Stimulated activated CD8-positive, alpha-beta memory T cell treated with anti-CD3 and anti-CD28 coated beads, Interleukin-15, amount 100 ng/mL, for 48 hours (primary cell): ENCODE results near the gene UBLCP1.

Experiments
- DNase-seq, 2 donors: peaks; one replicate each; pipeline ENCODE4 v3.0.0-alpha.2; 2020; ENCODE audit warnings: low read depth in 2 of 2

Gene UBLCP1

DNA sequence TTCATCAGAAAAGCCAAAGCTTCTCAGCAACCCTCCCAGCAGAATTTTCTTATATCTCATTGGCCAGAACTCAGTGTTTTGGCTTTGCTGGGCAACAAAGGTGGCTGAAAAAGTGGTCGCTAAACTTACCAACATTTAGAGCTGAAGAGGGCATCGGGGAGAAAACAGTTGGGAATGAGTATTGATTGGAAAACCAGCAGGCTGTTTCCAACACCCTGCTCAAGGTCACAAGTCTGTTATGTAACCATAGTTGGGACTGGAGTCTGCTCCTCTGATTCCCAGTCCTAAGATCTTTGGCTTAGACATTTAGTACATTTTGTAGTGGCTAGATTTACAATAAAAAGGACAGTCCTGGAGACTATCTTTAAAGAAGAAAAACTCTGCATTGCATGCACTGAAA lies 50.1 kb downstream of the UBLCP1 start:
- no peak for DNase-seq

DNA sequence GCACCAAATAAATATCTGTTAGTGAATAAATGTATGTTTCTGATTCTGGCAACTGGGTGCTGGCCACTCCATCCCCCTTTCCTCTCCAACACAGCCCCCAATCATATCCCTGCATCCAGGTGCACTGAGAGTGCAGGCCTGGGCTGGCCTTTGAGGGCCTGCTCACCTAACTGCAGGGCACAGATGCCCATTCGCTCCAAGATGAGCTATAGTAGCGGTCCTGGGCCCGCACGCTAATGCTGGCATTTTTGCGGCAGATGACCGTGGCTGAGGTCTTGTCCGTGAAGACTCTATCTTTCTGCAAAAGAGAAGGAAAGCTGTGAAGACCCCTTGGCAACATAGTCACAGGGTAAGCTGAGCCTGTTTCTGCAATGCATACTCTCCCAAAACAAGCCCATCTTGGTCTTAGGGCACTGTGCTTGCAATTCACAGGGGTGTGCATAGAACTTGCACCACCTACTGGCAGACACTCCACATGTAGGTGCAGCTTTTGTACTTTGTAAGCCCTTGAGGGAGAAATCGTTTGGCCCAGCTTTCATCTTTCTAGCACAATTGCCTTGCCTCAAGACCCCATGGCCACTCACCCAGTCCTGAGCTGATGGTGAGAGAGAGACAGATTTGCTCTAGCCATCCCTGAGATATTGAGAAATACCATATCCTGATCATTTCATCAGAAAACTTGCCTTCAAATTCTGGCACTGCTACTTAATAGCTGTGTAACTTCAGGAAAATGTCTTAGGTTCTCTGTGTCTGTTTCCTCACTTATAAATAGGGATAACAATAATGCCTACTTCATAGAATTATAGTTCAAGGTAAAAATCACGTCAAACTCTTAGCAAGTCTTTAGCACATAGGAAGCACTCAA lies 53.7 kb downstream of the UBLCP1 start:
- DNase-seq: no peak

GRCh38 chr5:159317849-159318248 lies 54.8 kb downstream of the UBLCP1 start:
- DNase-seq: no peak

DNA sequence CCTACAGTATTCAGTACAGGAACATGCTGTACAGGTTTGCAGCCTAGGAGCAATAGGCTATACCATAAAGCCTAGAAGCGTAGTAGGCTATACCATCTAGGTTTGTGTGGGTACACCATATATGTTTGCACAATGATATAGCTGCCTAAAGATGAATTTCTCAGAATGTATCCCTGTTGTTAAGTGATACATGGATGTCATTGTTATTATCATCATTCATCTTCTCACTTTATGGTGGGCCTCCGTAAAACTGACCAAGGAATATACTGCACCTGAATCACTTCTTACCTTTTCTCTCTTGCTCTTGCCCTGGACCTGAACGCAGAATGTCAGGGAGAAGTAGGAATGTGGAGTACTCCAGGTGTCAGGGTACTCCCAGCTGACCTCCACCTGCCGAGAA lies 55.4 kb downstream of the UBLCP1 start:
- DNase-seq: no peak

GRCh38 chr5:159319363-159319762 lies 56.3 kb downstream of the UBLCP1 start:
- DNase-seq: no peak

DNA sequence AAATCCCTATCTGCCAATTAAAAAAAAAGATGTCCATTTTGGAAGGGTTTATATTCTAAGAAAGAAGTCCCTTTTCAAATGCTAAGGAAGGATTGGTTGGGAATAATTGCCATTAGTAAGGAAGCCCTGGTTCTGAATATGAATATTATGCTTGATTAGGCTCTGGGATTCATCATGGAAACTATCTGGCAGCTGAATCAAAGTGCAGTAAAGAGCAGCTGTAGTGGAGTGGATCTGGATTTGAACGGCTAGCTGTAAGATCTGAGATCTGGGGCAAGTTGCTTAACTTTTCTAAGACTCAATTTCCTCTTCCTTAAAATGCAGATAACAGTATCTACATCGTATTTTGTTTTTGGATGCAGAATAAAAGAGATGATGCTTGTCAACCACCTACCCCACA lies 56.7 kb downstream of the UBLCP1 start:
- DNase-seq: no peak

GRCh38 chr5:159322180-159322579 lies 59.1 kb downstream of the UBLCP1 start:
- DNase-seq: no peak

- no peak for DNase-seq
Observed at GRCh38 chr5:159324102-159324755, 61.1 kb downstream of the UBLCP1 start.

DNA sequence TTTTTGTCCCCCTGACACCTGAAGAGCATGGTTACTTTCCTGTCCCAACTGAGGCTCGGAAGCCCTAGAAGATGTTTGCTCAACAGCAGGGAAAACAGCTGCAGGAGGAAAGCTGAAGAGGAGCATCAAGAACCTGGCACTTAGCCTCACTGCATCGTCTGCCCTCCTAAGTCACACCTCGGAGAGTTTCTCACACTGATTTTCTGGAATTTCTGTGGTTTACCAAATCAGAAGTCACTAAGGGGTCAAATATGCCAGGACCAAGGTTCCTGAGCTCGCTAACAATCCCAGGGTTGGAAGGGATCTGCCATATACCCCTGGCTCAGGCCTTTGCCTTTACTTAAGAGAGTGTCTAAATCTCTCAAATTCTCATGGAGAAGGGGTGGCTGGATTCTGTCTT lies 61.9 kb downstream of the UBLCP1 start:
- DNase-seq: no peak

DNA sequence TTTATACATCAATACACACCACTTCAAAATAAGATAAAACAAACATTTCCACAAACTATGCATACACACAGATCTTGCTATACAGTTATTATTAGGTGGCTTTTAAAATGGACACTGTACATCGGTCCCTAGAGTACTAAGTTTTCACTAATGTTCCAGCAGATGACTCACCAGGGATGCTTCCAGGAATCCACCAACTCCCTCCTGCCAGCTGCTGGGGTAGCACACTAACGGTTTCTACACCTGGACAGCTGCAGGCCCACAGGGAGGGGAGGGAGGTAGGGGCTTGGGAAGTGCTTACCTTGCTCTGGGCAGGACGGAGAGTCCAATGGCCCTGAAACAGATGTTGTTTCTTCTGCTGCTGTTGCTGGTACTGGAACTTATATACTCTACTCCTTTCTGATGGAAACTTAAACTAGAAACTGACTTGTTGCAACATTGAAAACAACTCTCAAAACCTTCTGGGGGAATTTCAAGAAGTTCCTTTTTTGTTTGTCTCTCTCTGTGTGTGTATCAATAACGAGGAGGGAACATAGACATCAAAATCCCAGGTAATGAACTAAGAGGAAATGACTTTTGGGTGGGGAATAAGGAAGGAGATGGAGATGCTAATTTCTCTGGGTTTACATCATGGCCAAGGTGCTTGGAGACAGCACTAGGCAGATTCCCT lies 67.2 kb downstream of the UBLCP1 start, which contains the start of gene IL12B:
TSS of gene IL12B (minus strand) at position 357 of the 670 bp plus-strand sequence. CDS start 3,705 bp downstream, outside the sequence.
- no peak for DNase-seq

DNA sequence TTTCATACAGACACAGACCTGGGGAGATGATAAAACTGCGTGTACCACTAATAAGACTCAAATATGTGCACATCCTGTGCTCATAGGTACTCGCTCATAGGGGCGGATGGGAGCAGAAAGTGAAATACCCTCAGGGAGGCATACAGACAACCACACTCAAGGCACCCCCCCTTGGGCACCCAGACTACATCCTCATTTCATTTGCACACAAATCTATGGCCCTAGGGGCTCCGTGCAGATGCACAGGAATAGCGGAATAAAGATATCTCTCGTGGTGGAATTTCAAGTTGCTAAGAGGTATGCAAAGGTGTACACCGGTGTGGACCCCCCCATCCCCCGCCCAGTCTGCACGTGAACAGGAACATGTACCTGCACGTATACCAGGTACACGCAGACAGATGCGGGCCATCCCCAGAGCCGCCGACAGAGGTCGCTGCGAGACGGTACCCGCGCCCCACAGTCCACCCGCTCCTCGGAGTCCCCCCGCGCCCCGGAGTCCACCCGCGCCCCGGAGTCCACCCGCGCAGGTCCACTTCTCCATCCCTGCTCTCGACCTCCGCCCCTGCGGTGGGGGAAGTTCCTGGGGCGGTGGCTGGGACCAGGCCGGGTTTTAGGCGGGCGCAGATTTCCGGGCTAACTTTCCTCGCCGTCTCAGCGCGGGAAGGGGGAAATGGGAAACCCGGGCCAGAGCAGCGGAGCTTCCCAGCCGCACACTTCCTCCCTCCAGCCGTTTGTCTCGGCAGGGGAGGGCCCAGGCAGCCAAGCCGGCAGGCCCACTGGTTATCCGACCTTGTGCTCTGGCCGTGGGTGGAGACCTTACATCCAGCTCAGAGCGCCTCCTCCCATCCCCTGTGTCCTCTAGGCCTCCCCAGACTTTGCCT lies 68.2 kb downstream of the UBLCP1 start:
- DNase-seq: peak; percentile 44 to 53

DNA sequence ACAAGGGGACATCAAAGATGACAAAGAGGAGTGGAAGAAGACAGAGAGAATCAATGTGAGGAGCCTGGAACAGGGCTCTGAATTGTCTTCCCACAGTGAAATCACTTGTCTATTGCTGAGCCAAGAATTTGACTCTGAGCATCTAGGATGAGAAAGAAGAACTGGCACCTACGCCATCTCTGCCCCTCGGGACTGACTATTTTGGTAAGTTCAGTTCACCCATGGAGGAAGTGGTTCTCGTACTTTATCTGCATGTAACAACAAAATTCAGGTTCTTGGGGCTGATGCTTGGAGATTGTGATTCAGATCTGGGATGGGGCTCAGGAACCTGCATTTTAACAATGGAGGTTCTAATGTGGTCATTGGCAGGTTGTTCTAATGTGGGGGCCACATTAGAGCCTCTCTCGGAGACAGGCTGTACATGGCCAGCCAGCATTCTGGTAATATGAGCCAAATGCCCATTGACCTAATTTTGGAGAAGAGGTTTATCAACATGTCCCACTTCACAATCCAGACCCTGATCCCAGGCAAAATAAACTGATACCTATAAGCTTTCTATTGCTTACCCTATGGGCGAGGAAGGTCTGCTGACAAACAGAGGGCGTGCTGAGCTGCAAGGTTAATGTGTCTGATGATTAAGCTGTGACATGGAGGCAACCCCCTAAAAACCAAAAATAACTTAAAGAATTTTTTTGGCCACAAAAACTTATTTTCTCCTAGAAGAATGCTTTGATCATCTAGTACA lies 69.9 kb downstream of the UBLCP1 start:
- no peak for DNase-seq

DNA sequence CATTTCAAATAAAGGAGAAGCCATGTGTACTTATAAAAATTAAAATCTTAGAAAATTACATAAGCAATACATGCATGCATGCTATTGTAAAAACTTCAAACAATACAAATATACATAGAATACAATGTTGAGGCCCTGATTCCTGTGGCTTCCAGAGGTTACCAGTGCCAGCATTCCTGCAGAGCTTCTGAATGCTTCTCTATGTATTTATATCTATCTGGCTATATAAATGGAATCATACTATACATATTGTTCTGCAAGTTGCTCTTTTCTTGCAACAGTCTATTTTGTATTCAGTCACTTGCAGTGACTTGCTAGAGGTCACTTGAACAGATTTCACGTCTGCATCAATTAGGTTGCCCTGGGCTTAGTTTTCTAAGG lies 70.4 kb downstream of the UBLCP1 start:
- DNase-seq: no peak
